ENCODE data around the gene PREX1. TPM values are rescaled to one million over a fixed set of nuclear protein-coding genes. Genes with fewer than 3 reads are reported as not detected.

Gene PREX1
- total RNA-seq, 3 donors from 2014 or later, result 28.8 to 31.4 (median 29.5) TPM

GRCh38 chr20:48703511-48704219 is 124.1 kb downstream of the PREX1 start:
- H3K4me3 Mint-ChIP-seq, result no peak overlapping the region
- no peaks in the 10 kb centered on the region for H3K9me3 Mint-ChIP-seq
- no peaks in the 10 kb centered on the region for H3K27me3 Mint-ChIP-seq (ENCODE audit: low read depth)
- no peak for DNase-seq
- no peak for ATAC-seq
- H3K4me1 Mint-ChIP-seq (ENCODE audit: low read depth), result peaks cover 40% of the 10 kb centered on the region
- peaks cover 38% of the 10 kb centered on the region for H3K36me3 Mint-ChIP-seq (ENCODE audit: insufficient read depth)

- no peak for DNase-seq
- no peak for ATAC-seq
- no peak overlapping the region for H3K4me3 Mint-ChIP-seq
- H3K36me3 Mint-ChIP-seq (ENCODE audit: insufficient read depth), result peaks cover 37% of the 10 kb centered on the region
- no peaks in the 10 kb centered on the region for H3K9me3 Mint-ChIP-seq
- H3K27me3 Mint-ChIP-seq (ENCODE audit: low read depth), result no peaks in the 10 kb centered on the region
- peaks cover 38% of the 10 kb centered on the region for H3K4me1 Mint-ChIP-seq (ENCODE audit: low read depth)
Measured at GRCh38 chr20:48703107-48703506, 124.7 kb downstream of the PREX1 start.

DNA sequence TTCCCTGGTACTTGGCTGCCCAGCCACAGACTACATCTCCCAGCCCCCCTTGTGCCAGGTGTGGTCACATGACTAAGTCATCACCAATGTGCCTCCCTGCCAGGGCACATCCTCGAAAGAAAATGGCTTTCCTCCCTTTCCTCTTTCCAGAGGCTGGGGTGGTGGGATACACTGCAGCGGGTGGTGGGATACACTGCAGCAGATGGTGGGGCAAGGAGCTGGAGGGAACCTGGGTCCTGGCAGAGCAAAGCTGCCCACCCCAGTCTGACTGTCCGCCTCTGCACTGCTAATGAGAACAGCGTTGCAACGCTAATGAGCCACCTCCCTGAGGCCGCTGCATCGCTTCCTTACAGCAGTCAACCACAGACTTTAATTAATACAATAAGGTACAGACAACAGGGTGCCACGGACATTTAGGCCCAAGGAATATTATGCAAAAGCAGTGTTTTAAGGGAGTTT is 125.3 kb downstream of the PREX1 start:
- ATAC-seq (no peak), DNase-seq (no peak)
- H3K9me3 Mint-ChIP-seq, result no peaks in the 10 kb centered on the region
- peaks cover 43% of the 10 kb centered on the region for H3K36me3 Mint-ChIP-seq (ENCODE audit: insufficient read depth)
- H3K4me3 Mint-ChIP-seq, result no peak overlapping the region
- no peaks in the 10 kb centered on the region for H3K27me3 Mint-ChIP-seq (ENCODE audit: low read depth)
- H3K4me1 Mint-ChIP-seq (ENCODE audit: low read depth), result peaks cover 40% of the 10 kb centered on the region

GRCh38 chr20:48701702-48702101 is 126.1 kb downstream of the PREX1 start:
- H3K36me3 Mint-ChIP-seq (ENCODE audit: insufficient read depth), result peaks cover 38% of the 10 kb centered on the region
- no peak overlapping the region for H3K4me3 Mint-ChIP-seq
- no peaks in the 10 kb centered on the region for H3K9me3 Mint-ChIP-seq
- peaks cover 32% of the 10 kb centered on the region for H3K4me1 Mint-ChIP-seq (ENCODE audit: low read depth)
- H3K27me3 Mint-ChIP-seq (ENCODE audit: low read depth), result no peaks in the 10 kb centered on the region
- no peak for ATAC-seq
- no peak for DNase-seq

GRCh38 chr20:48698507-48699267 is 129.1 kb downstream of the PREX1 start:
- H3K9me3 Mint-ChIP-seq, result no peaks in the 10 kb centered on the region
- no peaks in the 10 kb centered on the region for H3K27me3 Mint-ChIP-seq (ENCODE audit: low read depth)
- H3K4me3 Mint-ChIP-seq, result no peak overlapping the region
- no peak for DNase-seq
- peaks cover 43% of the 10 kb centered on the region for H3K36me3 Mint-ChIP-seq (ENCODE audit: insufficient read depth)
- H3K4me1 Mint-ChIP-seq (ENCODE audit: low read depth), result peaks cover 20% of the 10 kb centered on the region
- ATAC-seq, result no peak

- ATAC-seq, result no peak
- DNase-seq, result no peak
- Mint-ChIP-seq H3K27me3 (ENCODE audit: low read depth) (no peaks in the 10 kb centered on the region), H3K4me3 (no peak overlapping the region), H3K4me1 (ENCODE audit: low read depth) (peaks cover 20% of the 10 kb centered on the region), H3K9me3 (no peaks in the 10 kb centered on the region), H3K36me3 (ENCODE audit: insufficient read depth) (peaks cover 43% of the 10 kb centered on the region)
Measured at GRCh38 chr20:48697845-48698491, 129.8 kb downstream of the PREX1 start.

DNA sequence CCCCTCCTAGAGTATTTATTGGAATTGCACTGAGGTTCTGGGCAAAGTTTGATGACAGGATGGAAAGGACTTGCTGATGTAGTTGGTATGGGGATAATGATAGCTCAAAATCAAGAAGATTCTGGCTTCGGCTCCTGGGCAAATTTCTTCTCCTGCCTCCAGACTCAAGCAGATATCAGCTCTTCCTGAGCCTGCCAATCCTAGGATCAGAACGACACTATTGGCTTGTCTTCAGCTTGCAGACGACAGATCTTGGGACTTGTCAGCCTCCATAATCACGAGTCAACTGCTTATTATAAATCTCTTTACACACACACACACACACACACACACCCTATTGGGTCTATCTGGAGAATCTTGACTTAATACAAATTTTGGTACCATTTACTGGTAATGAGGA is 131.1 kb downstream of the PREX1 start:
- H3K36me3 Mint-ChIP-seq (ENCODE audit: insufficient read depth), result peaks cover 43% of the 10 kb centered on the region
- no peaks in the 10 kb centered on the region for H3K9me3 Mint-ChIP-seq
- peaks cover 20% of the 10 kb centered on the region for H3K4me1 Mint-ChIP-seq (ENCODE audit: low read depth)
- DNase-seq (no peak), ATAC-seq (no peak)
- H3K27me3 Mint-ChIP-seq (ENCODE audit: low read depth), result no peaks in the 10 kb centered on the region
- H3K4me3 Mint-ChIP-seq, result no peak overlapping the region

DNA sequence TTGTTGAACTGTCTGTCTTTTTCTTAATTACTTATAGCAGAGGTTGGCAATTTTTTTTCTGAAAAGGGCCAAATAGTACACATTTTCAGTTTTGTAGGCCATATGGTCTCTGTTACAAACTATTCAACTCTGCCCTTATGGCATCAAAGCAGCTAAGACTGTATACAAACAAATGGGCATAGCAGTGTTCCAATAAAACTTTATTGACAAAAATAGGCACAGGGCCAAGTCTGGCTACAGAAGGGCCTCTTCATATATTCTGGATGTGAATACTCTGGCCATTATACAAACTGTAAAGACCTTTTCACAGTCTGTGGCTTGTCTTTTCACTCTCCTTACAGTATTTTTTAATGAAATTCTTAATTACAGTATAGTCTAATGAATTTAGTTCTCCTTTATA is 132.1 kb downstream of the PREX1 start:
- ATAC-seq (no peak), DNase-seq (no peak)
- Mint-ChIP-seq H3K36me3 (ENCODE audit: insufficient read depth) (peaks cover 46% of the 10 kb centered on the region), H3K4me3 (no peak overlapping the region), H3K9me3 (no peaks in the 10 kb centered on the region), H3K27me3 (ENCODE audit: low read depth) (no peaks in the 10 kb centered on the region), H3K4me1 (ENCODE audit: low read depth) (peaks cover 27% of the 10 kb centered on the region)

GRCh38 chr20:48695255-48695654 is 132.5 kb downstream of the PREX1 start:
- ATAC-seq (no peak), DNase-seq (no peak)
- no peak overlapping the region for H3K4me3 Mint-ChIP-seq

DNA sequence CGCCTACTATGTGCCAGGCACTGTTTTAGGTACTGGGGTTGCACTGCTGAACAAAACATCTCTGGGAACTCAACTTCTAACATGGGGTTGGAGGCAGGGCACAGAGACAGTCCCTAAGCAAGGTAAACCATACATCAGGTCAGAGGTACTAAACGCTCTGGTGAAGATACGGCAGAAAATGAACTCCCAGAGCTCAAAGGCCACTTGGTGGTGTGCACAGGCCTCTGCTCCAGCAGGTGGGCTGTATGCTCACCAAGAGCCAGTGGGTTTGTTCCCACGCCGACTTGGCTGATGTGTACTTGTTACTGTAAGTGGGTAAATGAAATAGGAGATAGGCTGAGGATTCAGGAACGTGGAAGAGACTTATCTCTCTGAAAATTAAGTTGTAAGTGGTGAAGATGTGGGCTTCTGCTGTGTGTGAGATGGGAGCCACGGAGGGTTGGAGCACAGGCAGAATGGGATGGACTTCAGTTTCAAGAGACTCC is 133.4 kb downstream of the PREX1 start:
- Mint-ChIP-seq H3K4me1 (ENCODE audit: low read depth) (peaks cover 27% of the 10 kb centered on the region), H3K27me3 (ENCODE audit: low read depth) (no peaks in the 10 kb centered on the region), H3K4me3 (no peak overlapping the region), H3K36me3 (ENCODE audit: insufficient read depth) (peaks cover 41% of the 10 kb centered on the region), H3K9me3 (no peaks in the 10 kb centered on the region)
- DNase-seq (no peak), ATAC-seq (no peak)

More at GRCh38 chr20:48695255-48695654, 132.5 kb downstream of the PREX1 start:
- Mint-ChIP-seq H3K4me1 (ENCODE audit: low read depth) (peaks cover 28% of the 10 kb centered on the region), H3K36me3 (ENCODE audit: insufficient read depth) (peaks cover 43% of the 10 kb centered on the region), H3K27me3 (ENCODE audit: low read depth) (no peaks in the 10 kb centered on the region), H3K9me3 (no peaks in the 10 kb centered on the region)

- no peak for ATAC-seq
- no peak for DNase-seq
- Mint-ChIP-seq H3K27me3 (ENCODE audit: low read depth) (no peaks in the 10 kb centered on the region), H3K9me3 (no peaks in the 10 kb centered on the region), H3K4me1 (ENCODE audit: low read depth) (peaks cover 27% of the 10 kb centered on the region), H3K36me3 (ENCODE audit: insufficient read depth) (peaks cover 33% of the 10 kb centered on the region), H3K4me3 (no peak overlapping the region)
Measured at GRCh38 chr20:48691523-48691922, 136.3 kb downstream of the PREX1 start.

- Mint-ChIP-seq H3K9me3 (no peaks in the 10 kb centered on the region), H3K4me3 (no peak overlapping the region), H3K27me3 (ENCODE audit: low read depth) (no peaks in the 10 kb centered on the region), H3K36me3 (ENCODE audit: insufficient read depth) (peaks cover 29% of the 10 kb centered on the region), H3K4me1 (ENCODE audit: low read depth) (peaks cover 27% of the 10 kb centered on the region)
- ATAC-seq (no peak), DNase-seq (no peak)
Measured at GRCh38 chr20:48690888-48691287, 136.9 kb downstream of the PREX1 start.

DNA sequence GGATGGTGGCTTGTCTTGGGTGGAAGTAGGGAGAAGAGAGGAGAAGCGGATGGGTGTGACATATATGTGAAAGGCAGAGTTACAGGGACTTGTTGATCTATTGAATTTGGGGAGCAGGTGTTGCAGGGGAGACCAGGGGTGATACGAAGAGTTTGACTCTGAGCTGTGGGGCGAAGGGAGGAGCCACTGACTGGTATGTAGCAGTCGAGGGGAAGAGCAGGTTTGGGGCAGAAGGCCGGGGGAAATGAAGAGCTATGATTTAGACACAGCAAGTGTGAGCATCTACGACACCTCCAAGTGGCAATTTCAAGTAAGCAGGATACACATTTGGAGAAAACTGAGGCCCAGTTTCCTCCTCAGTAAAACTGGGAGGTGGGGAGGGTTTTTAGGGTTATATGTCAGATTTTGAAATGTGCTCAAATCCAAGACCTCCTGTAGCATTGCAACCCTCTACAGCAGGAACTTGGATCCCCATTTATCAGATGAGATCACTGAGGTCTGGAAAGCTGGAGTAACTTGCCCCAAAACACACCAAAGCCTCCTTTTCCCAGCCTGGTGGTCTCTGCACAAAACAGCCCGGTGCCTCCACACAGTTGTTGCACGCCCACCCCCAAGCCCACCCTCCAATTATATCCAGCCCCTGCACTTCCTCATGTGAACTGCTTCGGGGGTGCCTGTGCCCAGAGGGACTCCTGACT is 137.8 kb downstream of the PREX1 start:
- no peak for ATAC-seq
- peaks cover 33% of the 10 kb centered on the region for H3K36me3 Mint-ChIP-seq (ENCODE audit: insufficient read depth)

DNA sequence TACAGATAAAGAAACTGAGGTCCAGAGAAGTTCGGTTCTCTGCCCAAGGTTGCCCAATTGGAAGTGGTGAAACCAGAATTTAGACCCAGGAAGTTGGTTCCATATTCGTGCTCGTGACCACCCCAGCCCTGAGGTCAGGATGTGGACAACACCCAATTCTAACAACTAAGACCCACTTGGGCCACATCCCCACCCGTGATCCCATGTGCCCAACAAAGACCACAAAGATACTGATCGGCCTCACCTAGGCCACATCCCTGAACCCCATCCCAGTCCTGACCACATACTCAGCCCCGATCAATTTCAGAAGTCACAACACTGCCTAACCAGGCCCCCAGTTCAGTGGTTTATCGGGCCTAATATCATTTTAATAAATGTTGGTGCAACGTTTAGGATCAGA is 138.4 kb downstream of the PREX1 start:
- DNase-seq (no peak), ATAC-seq (no peak)
- no peaks in the 10 kb centered on the region for H3K27me3 Mint-ChIP-seq (ENCODE audit: low read depth)
- peaks cover 33% of the 10 kb centered on the region for H3K36me3 Mint-ChIP-seq (ENCODE audit: insufficient read depth)
- peaks cover 29% of the 10 kb centered on the region for H3K4me1 Mint-ChIP-seq (ENCODE audit: low read depth)
- no peaks in the 10 kb centered on the region for H3K9me3 Mint-ChIP-seq
- no peak overlapping the region for H3K4me3 Mint-ChIP-seq

More for the DNA sequence above, 137.8 kb downstream of the PREX1 start:
- H3K4me1 Mint-ChIP-seq (ENCODE audit: low read depth), result peaks cover 27% of the 10 kb centered on the region
- no peaks in the 10 kb centered on the region for H3K9me3 Mint-ChIP-seq
- H3K27me3 Mint-ChIP-seq (ENCODE audit: low read depth), result no peaks in the 10 kb centered on the region
- H3K4me3 Mint-ChIP-seq, result no peak overlapping the region
- DNase-seq, result no peak

Data from activated T-cell treated with anti-CD3 and anti-CD28 coated beads, Interleukin-2, amount 50 U/mL, for 4 hours (primary cell).